Osteoblast (primary cell): ENCODE results near the gene ANKS1B. TPM values are rescaled to one million over a fixed set of nuclear protein-coding genes. Genes with fewer than 3 reads are reported as not detected.

Source experiments
- DNase-seq: peaks from one replicate; pipeline ENCODE4 v3.0.0; 2011; ENCODE audit warnings: low spot score, mixed read lengths; ENCODE audit not compliant: insufficient read length; ENCODE audit errors: missing footprints
- H2AFZ ChIP-seq: 2 replicates; pipeline ENCODE4 v1.6.0; 2011; ENCODE audit warnings: mild to moderate bottlenecking, low read length
- H3K27ac ChIP-seq: 2 replicates; pipeline ENCODE4 v1.5.1; 2011; ENCODE audit warnings: mild to moderate bottlenecking, low read depth, low read length, moderate library complexity
- H3K27me3 ChIP-seq: 2 replicates; pipeline ENCODE4 v1.6.0; 2012; ENCODE audit warnings: mild to moderate bottlenecking, control low read depth, inconsistent platforms, low read length, moderate library complexity; ENCODE audit not compliant: insufficient read depth
- H3K36me3 ChIP-seq: 2 replicates; pipeline ENCODE4 v1.5.1; 2011; ENCODE audit warnings: mild to moderate bottlenecking, low read length, control low read depth, moderate library complexity; ENCODE audit not compliant: insufficient read depth
- H3K4me1 ChIP-seq: 2 replicates; pipeline ENCODE4 v1.5.1; 2011; ENCODE audit warnings: mild to moderate bottlenecking, low read length, control low read depth, moderate library complexity; ENCODE audit not compliant: insufficient read depth
- H3K4me2 ChIP-seq: 2 replicates; pipeline ENCODE4 v1.6.0; 2011; ENCODE audit warnings: mild to moderate bottlenecking, low read length; ENCODE audit not compliant: insufficient read depth
- H3K4me3 ChIP-seq: fragments of 200-600 bp; sonication (generic); 3 replicates; pipeline ENCODE4 v1.5.1; 2012; ENCODE audit warnings: mild to moderate bottlenecking, low read length, inconsistent platforms; ENCODE audit not compliant: insufficient read depth
- H3K79me2 ChIP-seq: 2 replicates; pipeline ENCODE4 v1.6.0; 2012; ENCODE audit warnings: mild to moderate bottlenecking, low read length, control low read depth, inconsistent platforms; ENCODE audit not compliant: insufficient read depth
- H3K9me3 ChIP-seq: 2 replicates; pipeline ENCODE4 v1.5.1; 2011; ENCODE audit warnings: low read depth, low read length, control low read depth
- H4K20me1 ChIP-seq: 2 replicates; pipeline ENCODE4 v1.6.0; 2012; ENCODE audit warnings: mild to moderate bottlenecking, low read length, control low read depth; ENCODE audit not compliant: insufficient read depth
- CTCF ChIP-seq: IDR thresholded peaks from 2 replicates; pipeline ENCODE4 v1.5.1; 2011; ENCODE audit warnings: mild to moderate bottlenecking, low read depth, low read length, moderate library complexity; ENCODE audit errors: extremely low read depth
- total RNA-seq: library from RNA; depleted of rRNA; stranded (reverse); fragments of >200 nt; gene quantifications from 2 replicates; pipeline ENCODE4 v1.2.3, GENCODE V29; 2012

The ANKS1B gene
- total RNA-seq, 1 donor, result 2.2 TPM

- Histone ChIP-seq H4K20me1 (no peaks in the 10 kb centered on the region), H3K27ac (no peak overlapping the region), H3K27me3 (no peaks in the 10 kb centered on the region), H3K4me2 (no peak overlapping the region), H2AFZ (no peak overlapping the region), H3K79me2 (no peaks in the 10 kb centered on the region), H3K9me3 (peaks cover under 1% of the 10 kb centered on the region), H3K36me3 (no peaks in the 10 kb centered on the region), H3K4me1 (no peaks in the 10 kb centered on the region), H3K4me3 (no peak overlapping the region)
- no peak for TF ChIP-seq CTCF
- no peak for DNase-seq
Measured at GRCh38 chr12:99152337-99152736, 832.4 kb downstream of the ANKS1B start.

DNA sequence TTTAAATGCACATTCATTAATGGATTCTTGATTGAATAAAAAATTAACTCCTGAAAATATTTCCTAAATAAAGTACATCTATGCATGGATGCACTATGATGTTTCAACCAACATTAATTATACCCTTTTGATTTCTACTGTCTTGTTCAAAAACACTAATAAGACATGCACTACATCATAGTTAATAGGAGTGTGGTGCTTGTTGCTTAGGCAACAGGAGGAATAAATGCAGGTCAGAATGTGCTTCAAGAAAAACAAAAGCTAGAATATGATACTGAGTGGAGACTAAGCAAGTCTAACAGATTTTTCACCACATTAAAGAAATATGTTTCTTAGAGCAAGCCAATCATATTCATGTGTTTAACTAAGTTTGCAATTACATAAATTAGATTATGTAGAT is 833.0 kb downstream of the ANKS1B start:
- Histone ChIP-seq H3K4me1 (no peaks in the 10 kb centered on the region), H3K4me3 (no peak overlapping the region), H3K27ac (no peak overlapping the region), H3K27me3 (no peaks in the 10 kb centered on the region), H4K20me1 (no peaks in the 10 kb centered on the region), H3K79me2 (no peaks in the 10 kb centered on the region), H2AFZ (no peak overlapping the region), H3K36me3 (no peaks in the 10 kb centered on the region), H3K9me3 (no peaks in the 10 kb centered on the region), H3K4me2 (no peak overlapping the region)
- TF ChIP-seq CTCF, result no peak
- no peak for DNase-seq

DNA sequence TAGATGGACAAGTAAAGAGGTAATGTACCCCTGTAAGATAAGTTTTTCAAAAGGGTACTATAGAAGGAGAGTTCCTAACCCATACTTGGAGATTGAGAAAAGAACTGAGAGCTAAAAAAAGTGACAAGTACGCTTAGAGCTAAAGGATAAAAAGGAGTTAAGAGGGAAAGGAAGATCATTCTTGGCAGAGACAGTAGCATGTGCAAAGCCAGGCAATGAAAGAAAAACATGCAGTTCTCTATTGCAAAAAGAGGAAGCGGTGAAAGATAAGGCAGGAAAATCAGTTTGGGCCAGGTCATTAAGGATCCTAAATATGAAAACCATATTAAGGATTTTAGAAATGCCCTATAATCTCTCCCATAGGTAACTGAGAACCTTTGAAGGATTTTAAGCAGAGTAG is 837.6 kb downstream of the ANKS1B start:
- no peaks in the 10 kb centered on the region for H3K4me1 ChIP-seq
- no peaks in the 10 kb centered on the region for H3K36me3 ChIP-seq
- no peak overlapping the region for H3K4me3 ChIP-seq
- peaks cover 1% of the 10 kb centered on the region for H3K9me3 ChIP-seq
- no peaks in the 10 kb centered on the region for H3K27me3 ChIP-seq
- no peaks in the 10 kb centered on the region for H4K20me1 ChIP-seq
- H3K4me2 ChIP-seq, result no peak overlapping the region
- no peak overlapping the region for H2AFZ ChIP-seq
- no peaks in the 10 kb centered on the region for H3K79me2 ChIP-seq
- H3K27ac ChIP-seq, result no peak overlapping the region
- TF ChIP-seq CTCF, result no peak
- DNase-seq, result no peak

DNA sequence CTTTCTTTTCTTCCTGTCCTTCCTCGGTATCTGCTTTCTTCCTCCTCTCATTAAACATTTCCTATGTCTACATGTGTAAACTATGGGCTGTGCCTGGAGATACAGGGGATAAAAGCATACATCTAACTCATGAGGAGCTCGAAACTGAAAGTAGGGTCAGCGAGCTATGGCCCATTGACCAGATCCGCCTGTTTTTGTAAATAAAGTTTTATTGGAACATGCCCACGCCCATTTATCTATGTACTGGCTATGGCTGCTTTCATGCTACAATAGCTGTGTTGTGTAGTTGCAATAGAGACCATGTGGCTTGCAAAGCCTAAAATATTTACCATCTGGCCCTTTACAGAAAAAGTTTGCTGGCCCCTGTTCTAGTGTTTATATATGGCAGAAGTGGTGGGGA is 838.0 kb downstream of the ANKS1B start:
- no peak overlapping the region for H3K4me3 ChIP-seq
- no peaks in the 10 kb centered on the region for H3K36me3 ChIP-seq
- no peak overlapping the region for H3K27ac ChIP-seq
- no peaks in the 10 kb centered on the region for H3K79me2 ChIP-seq
- no peak for TF ChIP-seq CTCF
- no peaks in the 10 kb centered on the region for H3K27me3 ChIP-seq
- no peak overlapping the region for H3K4me2 ChIP-seq
- H2AFZ ChIP-seq, result no peak overlapping the region
- H3K4me1 ChIP-seq, result no peaks in the 10 kb centered on the region
- H3K9me3 ChIP-seq, result peaks cover 1% of the 10 kb centered on the region
- H4K20me1 ChIP-seq, result no peaks in the 10 kb centered on the region
- DNase-seq, result no peak
